Measurements from ENCODE around the gene DNAJB6. TPM values are rescaled to one million over a fixed set of nuclear protein-coding genes. Genes with fewer than 3 reads are reported as not detected.

The DNAJB6 gene
- total and polyA plus RNA-seq, 2 of the 4 experiments (the other 2 are of a cell fraction), result 93.4 to 165 TPM

GRCh38 chr7:157407512-157408257 lies 70.9 kb downstream of the DNAJB6 start:
- CTCF ChIA-PET, result no interaction called here
- in situ Hi-C loops (cut with MboI; ENCODE audit: low sequenced_read_pairs), result no loop called here

More at GRCh38 chr7:157407512-157408257, 70.9 kb downstream of the DNAJB6 start:
- no peak overlapping the region for H4K5ac ChIP-seq (ENCODE audit: low read depth, low read length)
- H3K23ac ChIP-seq (ENCODE audit: low read depth, low read length), result no peak overlapping the region
- no peak for ATAC-seq (ENCODE audit: low read depth)
- peaks cover 7 to 65% of the 10 kb centered on the region in 2 experiments; a peak in 3 of 4 replicates for H3K79me1 ChIP-seq (ENCODE audit: low read depth in 1 of 2, low read length in 2 of 2)
- H3K14ac ChIP-seq (replicated peaks; ENCODE audit: low read depth, low read length), result no peak overlapping the region
- H2AK5ac ChIP-seq (ENCODE audit: low read depth, low read length), result no peak overlapping the region
- dilution Hi-C loops (cut with HindIII; ENCODE audit: low sequenced_read_pairs, unreplicated experiment) (no loop called here), intact Hi-C loops (cut with micrococcal nuclease) (no loop called here)
- no peak overlapping the region for H2BK5ac ChIP-seq (ENCODE audit: low read depth, low read length, poor library complexity, severe bottlenecking)
- no peak overlapping the region for H2BK120ac ChIP-seq (ENCODE audit: low read depth, low read length)
- peaks cover 67% of the 10 kb centered on the region for H4K20me1 ChIP-seq (ENCODE audit: insufficient read depth, low read length)
- H3K18ac ChIP-seq (ENCODE audit: low read depth, low read length), result no peak overlapping the region
- H2AFZ ChIP-seq (replicated peaks; ENCODE audit: low read length, poor library complexity), result no peak overlapping the region
- no peak overlapping the region for H4K91ac ChIP-seq (ENCODE audit: insufficient read depth, low read depth, low read length)
- H3K27me3 ChIP-seq (ENCODE audit: control insufficient read depth, insufficient read depth, low read length), result no peaks in the 10 kb centered on the region
- DNase-seq, result no peak
- H2AK9ac ChIP-seq (replicated peaks; ENCODE audit: low read depth, low read length, poor library complexity), result no peak overlapping the region
- no peak overlapping the region for H3K4me2 ChIP-seq (ENCODE audit: low read depth, low read length)
- no peak overlapping the region for H3K27ac ChIP-seq (ENCODE audit: insufficient read depth, low read length)
- H2BK15ac ChIP-seq (ENCODE audit: low read depth, low read length), result no peak overlapping the region
- H3K9me3 ChIP-seq (ENCODE audit: control insufficient read depth, insufficient read depth, low read length), result no peaks in the 10 kb centered on the region
- H3K4ac ChIP-seq (ENCODE audit: low read depth, low read length), result no peak overlapping the region
- POLR2A ChIA-PET (ENCODE audit: unreplicated experiment), result no interaction called here
- no peak overlapping the region for H3K56ac ChIP-seq (ENCODE audit: extremely low read depth, insufficient read depth, low read length)
- no peak overlapping the region for H2BK20ac ChIP-seq (ENCODE audit: low read depth, low read length)
- WGBS, 2 experiments (ENCODE audit: extremely low coverage in 2 of 2, insufficient read length in 1 of 2), result 94% methylated on average over 17 of the region's 30 CpGs; no CpG with 5 or more reads in 1 of the 2 experiments
- H3K4me1 ChIP-seq (ENCODE audit: control insufficient read depth, insufficient read depth, low read length), result peaks cover 24% of the 10 kb centered on the region
- no TSS peak for BruUV-seq (replicated peaks)
- H3K9ac ChIP-seq (ENCODE audit: low read depth, low read length), result no peak overlapping the region
- H3K36me3 ChIP-seq (ENCODE audit: control insufficient read depth, insufficient read depth, low read length), result peaks cover 30% of the 10 kb centered on the region
- TF ChIP-seq POLR2A (IDR thresholded peaks at IDR 0.05; ENCODE audit: low read depth, low read length), result no peak
- TF ChIP-seq, protein P1, sequence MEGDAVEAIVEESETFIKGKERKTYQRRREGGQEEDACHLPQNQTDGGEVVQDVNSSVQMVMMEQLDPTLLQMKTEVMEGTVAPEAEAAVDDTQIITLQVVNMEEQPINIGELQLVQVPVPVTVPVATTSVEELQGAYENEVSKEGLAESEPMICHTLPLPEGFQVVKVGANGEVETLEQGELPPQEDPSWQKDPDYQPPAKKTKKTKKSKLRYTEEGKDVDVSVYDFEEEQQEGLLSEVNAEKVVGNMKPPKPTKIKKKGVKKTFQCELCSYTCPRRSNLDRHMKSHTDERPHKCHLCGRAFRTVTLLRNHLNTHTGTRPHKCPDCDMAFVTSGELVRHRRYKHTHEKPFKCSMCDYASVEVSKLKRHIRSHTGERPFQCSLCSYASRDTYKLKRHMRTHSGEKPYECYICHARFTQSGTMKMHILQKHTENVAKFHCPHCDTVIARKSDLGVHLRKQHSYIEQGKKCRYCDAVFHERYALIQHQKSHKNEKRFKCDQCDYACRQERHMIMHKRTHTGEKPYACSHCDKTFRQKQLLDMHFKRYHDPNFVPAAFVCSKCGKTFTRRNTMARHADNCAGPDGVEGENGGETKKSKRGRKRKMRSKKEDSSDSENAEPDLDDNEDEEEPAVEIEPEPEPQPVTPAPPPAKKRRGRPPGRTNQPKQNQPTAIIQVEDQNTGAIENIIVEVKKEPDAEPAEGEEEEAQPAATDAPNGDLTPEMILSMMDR (conservative IDR thresholded peaks at IDR 0.05; ENCODE audit: low read depth, low read length), result no peak
- no peak overlapping the region for H4K8ac ChIP-seq (ENCODE audit: low read depth in 2 of 2, low read length in 2 of 2)
- no peak overlapping the region for H3K4me3 ChIP-seq (ENCODE audit: insufficient read depth, low read depth, low read length)
- peaks cover 21% of the 10 kb centered on the region for H3K9me1 ChIP-seq (ENCODE audit: insufficient read depth, low read length)

All from IMR-90 (cell line).